Ishikawa (cell line): ENCODE measurements around the gene IGFN1.

Source experiments
- CEBPB ChIP-seq: IDR thresholded peaks from 2 replicates; pipeline ENCODE4 v1.6.1; 2012
- EP300 ChIP-seq: IDR thresholded peaks from 2 replicates; pipeline ENCODE4 v1.6.1; 2012; ENCODE audit warnings: borderline replicate concordance
- FOXM1 ChIP-seq: IDR thresholded peaks from 2 replicates; pipeline ENCODE4 v1.6.1; 2012; ENCODE audit warnings: low read depth, borderline replicate concordance
- NFIC ChIP-seq: IDR thresholded peaks from 2 replicates; pipeline ENCODE4 v1.6.1; 2012
- TAF1 ChIP-seq: IDR thresholded peaks from 2 replicates; pipeline ENCODE4 v1.6.1; 2012; ENCODE audit warnings: low read depth, mild to moderate bottlenecking
- YY1 ChIP-seq: IDR thresholded peaks from 2 replicates; pipeline ENCODE4 v1.6.1; 2012; ENCODE audit warnings: low read depth
- TF ChIP-seq, protein P1 (sequence below): IDR thresholded peaks from 2 replicates; pipeline ENCODE4 v1.6.1; 2012; ENCODE audit warnings: low read depth, mild to moderate bottlenecking

DNA sequence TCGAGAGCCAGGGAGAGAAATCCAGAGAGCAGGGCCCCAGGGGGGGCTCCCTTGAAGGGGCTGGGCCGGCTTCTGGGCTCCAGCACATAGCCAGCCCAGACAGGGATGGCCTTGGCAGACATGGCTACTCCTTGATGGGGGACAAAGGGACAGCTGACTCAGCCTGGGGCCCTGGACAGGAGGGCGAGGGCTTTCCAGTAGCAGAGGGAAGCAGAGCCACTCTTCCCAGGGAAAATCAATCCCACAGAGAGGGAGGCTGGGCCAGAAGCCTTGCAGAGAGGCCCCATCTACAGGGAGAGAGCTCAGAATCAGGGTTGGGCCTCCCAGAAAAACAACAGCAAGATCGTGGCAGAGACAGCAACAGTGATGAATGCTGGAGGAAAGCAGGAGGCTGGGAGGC, 15.6 kb downstream of the IGFN1 start:
- no peak for TF ChIP-seq TAF1
- TF ChIP-seq, protein P1, sequence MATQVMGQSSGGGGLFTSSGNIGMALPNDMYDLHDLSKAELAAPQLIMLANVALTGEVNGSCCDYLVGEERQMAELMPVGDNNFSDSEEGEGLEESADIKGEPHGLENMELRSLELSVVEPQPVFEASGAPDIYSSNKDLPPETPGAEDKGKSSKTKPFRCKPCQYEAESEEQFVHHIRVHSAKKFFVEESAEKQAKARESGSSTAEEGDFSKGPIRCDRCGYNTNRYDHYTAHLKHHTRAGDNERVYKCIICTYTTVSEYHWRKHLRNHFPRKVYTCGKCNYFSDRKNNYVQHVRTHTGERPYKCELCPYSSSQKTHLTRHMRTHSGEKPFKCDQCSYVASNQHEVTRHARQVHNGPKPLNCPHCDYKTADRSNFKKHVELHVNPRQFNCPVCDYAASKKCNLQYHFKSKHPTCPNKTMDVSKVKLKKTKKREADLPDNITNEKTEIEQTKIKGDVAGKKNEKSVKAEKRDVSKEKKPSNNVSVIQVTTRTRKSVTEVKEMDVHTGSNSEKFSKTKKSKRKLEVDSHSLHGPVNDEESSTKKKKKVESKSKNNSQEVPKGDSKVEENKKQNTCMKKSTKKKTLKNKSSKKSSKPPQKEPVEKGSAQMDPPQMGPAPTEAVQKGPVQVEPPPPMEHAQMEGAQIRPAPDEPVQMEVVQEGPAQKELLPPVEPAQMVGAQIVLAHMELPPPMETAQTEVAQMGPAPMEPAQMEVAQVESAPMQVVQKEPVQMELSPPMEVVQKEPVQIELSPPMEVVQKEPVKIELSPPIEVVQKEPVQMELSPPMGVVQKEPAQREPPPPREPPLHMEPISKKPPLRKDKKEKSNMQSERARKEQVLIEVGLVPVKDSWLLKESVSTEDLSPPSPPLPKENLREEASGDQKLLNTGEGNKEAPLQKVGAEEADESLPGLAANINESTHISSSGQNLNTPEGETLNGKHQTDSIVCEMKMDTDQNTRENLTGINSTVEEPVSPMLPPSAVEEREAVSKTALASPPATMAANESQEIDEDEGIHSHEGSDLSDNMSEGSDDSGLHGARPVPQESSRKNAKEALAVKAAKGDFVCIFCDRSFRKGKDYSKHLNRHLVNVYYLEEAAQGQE, result no peak
- no peak for TF ChIP-seq FOXM1
- TF ChIP-seq EP300, result no peak
- no peak for TF ChIP-seq NFIC
- TF ChIP-seq CEBPB, result no peak
- no peak for TF ChIP-seq YY1
